ENCODE measurements around the gene HDAC11.

HDAC11 gene

GRCh38 chr3:13525827-13526625 lies 45.9 kb downstream of the HDAC11 start:
- DNase-seq (ENCODE audit: low spot score) = no peak

- DNase-seq (ENCODE audit: low spot score) = no peak
These were observed 46.5 kb downstream of the HDAC11 start for GRCh38 chr3:13526626-13526949.

GRCh38 chr3:13528217-13528867 lies 48.2 kb downstream of the HDAC11 start:
- DNase-seq (ENCODE audit: low spot score) = no peak

GRCh38 chr3:13529196-13530112 lies 49.3 kb downstream of the HDAC11 start:
- no peak for DNase-seq (ENCODE audit: low spot score)

GRCh38 chr3:13530241-13531009 lies 50.3 kb downstream of the HDAC11 start:
- DNase-seq (ENCODE audit: low spot score) = no peak

- no peak for DNase-seq (ENCODE audit: low spot score)
These were observed 52.0 kb downstream of the HDAC11 start for GRCh38 chr3:13532085-13532484.

GRCh38 chr3:13532631-13533030 lies 52.5 kb downstream of the HDAC11 start:
- DNase-seq (ENCODE audit: low spot score) = no peak

GRCh38 chr3:13533885-13534301 lies 53.8 kb downstream of the HDAC11 start:
- DNase-seq (ENCODE audit: low spot score) = no peak

GRCh38 chr3:13535526-13535875 lies 55.4 kb downstream of the HDAC11 start:
- DNase-seq (ENCODE audit: low spot score) = no peak

- no peak for DNase-seq (ENCODE audit: low spot score)
These were observed 55.8 kb downstream of the HDAC11 start for GRCh38 chr3:13535905-13536304.

- no peak for DNase-seq (ENCODE audit: low spot score)
These were observed 56.3 kb downstream of the HDAC11 start for GRCh38 chr3:13536432-13536831.

- DNase-seq (ENCODE audit: low spot score) = peak; percentile 57
These were observed 56.7 kb downstream of the HDAC11 start for GRCh38 chr3:13536832-13537231.

GRCh38 chr3:13537244-13537908 lies 57.3 kb downstream of the HDAC11 start:
- no peak for DNase-seq (ENCODE audit: low spot score)

GRCh38 chr3:13537909-13538296 lies 57.8 kb downstream of the HDAC11 start:
- DNase-seq (ENCODE audit: low spot score) = peak; percentile 94

- DNase-seq (ENCODE audit: low spot score) = no peak
These were observed 58.6 kb downstream of the HDAC11 start for GRCh38 chr3:13538520-13539291.

- peak; percentile 23 for DNase-seq (ENCODE audit: low spot score)
These were observed 59.2 kb downstream of the HDAC11 start for GRCh38 chr3:13539292-13539638.

- DNase-seq (ENCODE audit: low spot score) = no peak
These were observed 59.6 kb downstream of the HDAC11 start for GRCh38 chr3:13539671-13540070.

GRCh38 chr3:13540297-13540995 lies 60.3 kb downstream of the HDAC11 start:
- no peak for DNase-seq (ENCODE audit: low spot score)

- no peak for DNase-seq (ENCODE audit: low spot score)
These were observed 61.6 kb downstream of the HDAC11 start for GRCh38 chr3:13541691-13542090.

GRCh38 chr3:13542142-13542541 lies 62.0 kb downstream of the HDAC11 start:
- no peak for DNase-seq (ENCODE audit: low spot score)
